COLO668 (cell line): Measurements from ENCODE around the gene EMD.
"Not testable (repeated sequence)": the region's sequence is repeated elsewhere in the genome, so short reads cannot be mapped to it uniquely, and the experiment has no call there.

ENCODE experiments used
- DNase-seq: peaks from one replicate; lab custom pipeline; 2025; ENCODE audit not compliant: unreplicated experiment; lab: John Stamatoyannopoulos, UW

Gene EMD

GRCh38 chrX:154371017-154371788 is 7.9 kb upstream of the EMD start:
- DNase-seq = peak; percentile 96

- peak; percentile 70 for DNase-seq
Measured at GRCh38 chrX:154371789-154372300, 7.2 kb upstream of the EMD start.

GRCh38 chrX:154372612-154373022 is 6.5 kb upstream of the EMD start:
- no peak for DNase-seq

GRCh38 chrX:154373340-154374306 is 5.5 kb upstream of the EMD start:
- DNase-seq = peak; percentile 86

GRCh38 chrX:154374313-154375155 is 4.6 kb upstream of the EMD start, which contains the start of gene FLNA:
Gene FLNA (minus strand): TSS chrX:154374634. CDS start chrX:154371245, 3,389 bp downstream.
- DNase-seq = peak; percentile 88

- peak; percentile 18 for DNase-seq
Measured at GRCh38 chrX:154375156-154375504, 4.0 kb upstream of the EMD start.

GRCh38 chrX:154376774-154377173 is 2.3 kb upstream of the EMD start:
- no peak for DNase-seq

GRCh38 chrX:154378059-154378798 is 866 bp upstream of the EMD start:
- DNase-seq = peak; percentile 81

GRCh38 chrX:154379569-154379951 is 465 bp downstream of the EMD start:
- DNase-seq = no peak

GRCh38 chrX:154380153-154380552 is 1.1 kb downstream of the EMD start:
- DNase-seq = peak; percentile 20

GRCh38 chrX:154380787-154381186 is 1.7 kb downstream of the EMD start:
- no peak for DNase-seq

GRCh38 chrX:154381271-154381670 is 2.2 kb downstream of the EMD start:
- no peak for DNase-seq

- DNase-seq = no peak
Measured at GRCh38 chrX:154382483-154383069, 3.5 kb downstream of the EMD start.

GRCh38 chrX:154383359-154384283 is 4.5 kb downstream of the EMD start:
- DNase-seq = no peak

GRCh38 chrX:154384284-154384892 is 5.3 kb downstream of the EMD start:
- DNase-seq = peak; percentile 17

- not testable (repeated sequence) for DNase-seq
Measured at GRCh38 chrX:154388094-154388493, 9.0 kb downstream of the EMD start.

GRCh38 chrX:154388649-154389048 is 9.6 kb downstream of the EMD start:
- DNase-seq = not testable (repeated sequence)
